NCI-H510A (cell line): ENCODE data around the gene COL17A1.

Experiments
- DNase-seq: peaks from one replicate; lab custom pipeline; 2025; lab: John Stamatoyannopoulos, UW

Gene COL17A1

DNA sequence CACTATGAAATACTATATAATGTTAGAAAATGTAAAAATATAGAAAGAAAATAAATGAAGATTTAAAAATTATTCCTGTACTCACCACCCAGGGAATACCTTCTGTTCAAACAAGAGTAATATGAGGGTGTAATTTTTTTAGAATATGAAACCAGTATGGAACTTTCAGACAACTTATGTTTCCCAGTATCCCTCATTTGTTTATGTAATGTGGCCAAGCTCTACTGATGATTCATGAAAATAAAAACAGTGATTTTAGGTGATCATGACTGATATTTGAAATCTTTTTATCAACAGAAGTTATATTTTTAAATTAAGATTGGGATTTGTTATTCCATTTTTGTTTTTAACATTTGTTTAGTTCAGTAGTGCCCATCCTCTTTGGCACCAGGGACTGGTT is 100.0 kb downstream of the COL17A1 start:
- DNase-seq = no peak

DNA sequence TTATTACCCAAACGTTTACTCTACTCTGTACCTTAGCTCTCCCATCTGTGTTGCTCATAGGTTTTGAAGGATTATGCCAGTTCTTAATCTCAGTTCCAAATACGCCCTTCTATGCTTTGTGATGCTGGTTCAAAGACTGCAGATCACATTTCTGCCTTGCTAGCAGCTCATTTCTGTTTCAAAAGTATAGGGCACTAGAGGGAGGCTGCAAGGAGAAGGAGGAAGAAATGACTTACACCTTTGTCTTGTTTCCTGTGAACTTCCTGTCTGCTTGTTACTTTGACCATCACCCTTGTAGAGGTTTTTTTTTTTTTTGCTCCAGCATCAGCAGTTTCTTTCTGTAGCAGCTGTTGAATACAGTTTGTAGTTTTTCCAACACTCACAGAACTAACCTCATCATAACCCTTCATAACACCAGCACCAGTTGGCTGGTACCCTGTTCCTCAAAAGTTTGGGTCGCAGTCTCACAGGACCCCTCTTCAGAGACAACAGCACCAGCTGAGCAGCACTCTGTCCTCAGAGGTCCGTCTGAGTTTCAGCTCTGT is 102.2 kb downstream of the COL17A1 start:
- no peak for DNase-seq

DNA sequence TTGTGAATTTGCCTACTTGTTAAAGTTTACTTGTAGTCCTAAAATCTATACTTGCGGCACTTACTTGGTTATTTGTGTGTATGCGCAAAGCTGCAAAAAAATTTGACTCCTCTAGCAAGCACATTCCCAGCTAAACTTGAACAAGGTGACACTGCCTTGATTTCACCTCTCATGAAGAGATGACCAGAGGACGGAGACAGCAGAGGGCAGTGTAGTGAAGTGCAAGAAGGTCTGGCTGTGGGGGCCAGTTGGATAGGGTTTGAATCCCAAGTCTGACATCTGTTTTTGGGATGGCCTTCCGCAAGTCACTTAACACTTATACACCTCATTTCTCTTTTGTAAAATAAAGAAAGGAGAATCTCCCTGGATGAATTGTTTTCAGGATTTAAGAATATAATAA is 103.0 kb downstream of the COL17A1 start:
- no peak for DNase-seq
